ENCODE measurements around the gene WWC2.
A peak's percentile ranks its signal among the peaks of the same experiment; 100 is the strongest.

Gene WWC2

GRCh38 chr4:183244019-183244418 lies 145.0 kb downstream of the WWC2 start:
- TF ChIP-seq GATA1 (IDR thresholded peaks at IDR 0.05; ENCODE audit: low read depth, low read length) = no peak
- no peak for TF ChIP-seq POLR2A (IDR thresholded peaks at IDR 0.05; ENCODE audit: low read length)

GRCh38 chr4:183244506-183244905 lies 145.4 kb downstream of the WWC2 start:
- DNase-seq = no peak
- TF ChIP-seq GATA1 (IDR thresholded peaks at IDR 0.05; ENCODE audit: low read depth, low read length) (no peak), POLR2A (IDR thresholded peaks at IDR 0.05; ENCODE audit: low read length) (no peak)

More at GRCh38 chr4:183244019-183244418, 145.0 kb downstream of the WWC2 start:
- DNase-seq = no peak

GRCh38 chr4:183248201-183248600 lies 149.1 kb downstream of the WWC2 start:
- DNase-seq = peak; percentile 50 to 74
- TF ChIP-seq GATA1 (IDR thresholded peaks at IDR 0.05; ENCODE audit: low read depth, low read length) (no peak), POLR2A (IDR thresholded peaks at IDR 0.05; ENCODE audit: low read length) (no peak)

- TF ChIP-seq GATA1 (IDR thresholded peaks at IDR 0.05; ENCODE audit: low read depth, low read length) (no peak), POLR2A (IDR thresholded peaks at IDR 0.05; ENCODE audit: low read length) (no peak)
- peak; percentile 67 to 75 for DNase-seq
These were observed 150.8 kb downstream of the WWC2 start for GRCh38 chr4:183249854-183250253.

GRCh38 chr4:183250831-183251230 lies 151.8 kb downstream of the WWC2 start:
- TF ChIP-seq POLR2A (IDR thresholded peaks at IDR 0.05; ENCODE audit: low read length) (no peak), GATA1 (IDR thresholded peaks at IDR 0.05; ENCODE audit: low read depth, low read length) (no peak)
- DNase-seq = no peak

GRCh38 chr4:183252959-183253358 lies 153.9 kb downstream of the WWC2 start:
- no peak for DNase-seq
- TF ChIP-seq POLR2A (IDR thresholded peaks at IDR 0.05; ENCODE audit: low read length) = no peak
- TF ChIP-seq GATA1 (IDR thresholded peaks at IDR 0.05; ENCODE audit: low read depth, low read length) = no peak

GRCh38 chr4:183253451-183253850 lies 154.4 kb downstream of the WWC2 start:
- no peak for DNase-seq
- TF ChIP-seq GATA1 (IDR thresholded peaks at IDR 0.05; ENCODE audit: low read depth, low read length) (no peak), POLR2A (IDR thresholded peaks at IDR 0.05; ENCODE audit: low read length) (no peak)

GRCh38 chr4:183254162-183254561 lies 155.1 kb downstream of the WWC2 start:
- DNase-seq = no peak
- TF ChIP-seq GATA1 (IDR thresholded peaks at IDR 0.05; ENCODE audit: low read depth, low read length) = no peak
- TF ChIP-seq POLR2A (IDR thresholded peaks at IDR 0.05; ENCODE audit: low read length) = no peak

- TF ChIP-seq GATA1 (IDR thresholded peaks at IDR 0.05; ENCODE audit: low read depth, low read length) = no peak
- no peak for TF ChIP-seq POLR2A (IDR thresholded peaks at IDR 0.05; ENCODE audit: low read length)
- DNase-seq = no peak
These were observed 156.4 kb downstream of the WWC2 start for GRCh38 chr4:183255487-183255886.

GRCh38 chr4:183256343-183256742 lies 157.3 kb downstream of the WWC2 start:
- DNase-seq = no peak

GRCh38 chr4:183256756-183257385 lies 157.8 kb downstream of the WWC2 start:
- DNase-seq = peak; percentile 66 to 74
- TF ChIP-seq POLR2A (IDR thresholded peaks at IDR 0.05; ENCODE audit: low read length) (no peak), GATA1 (IDR thresholded peaks at IDR 0.05; ENCODE audit: low read depth, low read length) (no peak)

More at GRCh38 chr4:183256343-183256742, 157.3 kb downstream of the WWC2 start:
- no peak for TF ChIP-seq GATA1 (IDR thresholded peaks at IDR 0.05; ENCODE audit: low read depth, low read length)
- no peak for TF ChIP-seq POLR2A (IDR thresholded peaks at IDR 0.05; ENCODE audit: low read length)

GRCh38 chr4:183257808-183258207 lies 158.8 kb downstream of the WWC2 start:
- no peak for DNase-seq
- no peak for TF ChIP-seq GATA1 (IDR thresholded peaks at IDR 0.05; ENCODE audit: low read depth, low read length)
- TF ChIP-seq POLR2A (IDR thresholded peaks at IDR 0.05; ENCODE audit: low read length) = no peak

- TF ChIP-seq POLR2A (IDR thresholded peaks at IDR 0.05; ENCODE audit: low read length) = no peak
- TF ChIP-seq GATA1 (IDR thresholded peaks at IDR 0.05; ENCODE audit: low read depth, low read length) = no peak
- no peak for DNase-seq
These were observed 161.6 kb downstream of the WWC2 start for GRCh38 chr4:183260491-183261151.

GRCh38 chr4:183261953-183262775 lies 163.1 kb downstream of the WWC2 start:
- no peak for TF ChIP-seq POLR2A (IDR thresholded peaks at IDR 0.05; ENCODE audit: low read length)
- no peak for TF ChIP-seq GATA1 (IDR thresholded peaks at IDR 0.05; ENCODE audit: low read depth, low read length)
- DNase-seq = peak; percentile 82 to 89

Data from erythroblast (primary cell).